SKM-1 treated with dmso at 0.1 percent for 144 hours (cell line): ENCODE data around the gene TMEFF1.
"Not testable (repeated sequence)": the region's sequence is repeated elsewhere in the genome, so short reads cannot be mapped to it uniquely, and the experiment has no call there.

Source experiments
- DNase-seq: peaks from one replicate; lab custom pipeline; 2025; ENCODE audit not compliant: unreplicated experiment; lab: John Stamatoyannopoulos, UW

The TMEFF1 gene

DNA sequence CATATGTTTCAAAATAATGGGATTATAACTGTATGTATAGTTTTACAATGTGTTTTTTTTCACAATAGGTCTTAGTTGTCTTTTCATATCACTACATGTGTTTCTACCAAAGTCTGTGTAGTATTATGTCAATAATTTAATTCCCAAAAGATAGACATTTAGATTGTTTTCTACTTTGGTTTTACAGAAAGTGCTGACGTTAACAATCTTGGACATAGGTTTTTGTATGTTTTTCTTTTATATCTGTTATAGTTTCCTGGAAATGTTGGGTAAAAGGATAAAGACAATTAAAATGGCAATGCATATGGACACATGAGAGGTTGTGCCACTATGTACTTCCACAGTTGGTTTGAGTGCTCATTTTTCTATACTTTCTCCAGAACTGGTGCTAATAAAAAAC is 15.2 kb downstream of the TMEFF1 start:
- no peak for DNase-seq

- no peak for DNase-seq
Measured at GRCh38 chr9:100489836-100490235, 16.9 kb downstream of the TMEFF1 start.

DNA sequence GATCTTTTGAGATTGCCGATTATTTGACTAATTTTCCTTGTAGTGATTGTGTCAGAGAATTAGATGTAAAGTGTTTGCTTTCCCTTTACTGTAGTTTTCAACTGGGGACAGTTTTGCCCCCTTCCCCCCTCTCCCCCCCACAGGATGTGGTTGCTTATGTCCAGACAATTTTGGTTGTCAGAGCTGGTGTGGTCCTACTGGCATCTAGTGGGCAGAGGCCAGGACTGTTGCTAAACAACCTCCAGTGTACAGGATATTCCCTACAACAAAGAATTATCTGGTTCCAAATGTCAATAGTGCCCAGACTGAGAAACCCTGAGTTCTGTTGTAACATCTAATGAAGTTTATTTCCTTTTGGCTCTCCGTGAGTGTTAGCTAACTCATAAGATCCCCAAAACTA is 20.0 kb downstream of the TMEFF1 start:
- DNase-seq, result no peak

DNA sequence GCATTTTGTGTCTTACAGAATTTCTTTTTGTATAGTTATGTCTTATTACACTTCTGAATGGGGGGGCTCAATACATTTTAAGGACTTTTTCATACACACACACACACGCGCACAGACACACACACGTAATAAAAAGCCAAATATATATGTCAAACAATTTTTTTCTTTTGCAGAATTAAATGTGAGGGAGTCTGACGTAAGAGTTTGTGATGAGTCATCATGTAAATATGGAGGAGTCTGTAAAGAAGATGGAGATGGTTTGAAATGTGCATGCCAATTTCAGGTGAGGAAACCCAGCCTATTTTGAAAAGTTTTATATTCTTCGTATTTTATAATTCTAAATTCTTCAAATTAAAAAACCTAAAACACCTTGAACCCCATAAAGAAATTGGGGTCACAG is 25.6 kb downstream of the TMEFF1 start:
- DNase-seq, result no peak

GRCh38 chr9:100499460-100499859 is 26.5 kb downstream of the TMEFF1 start:
- DNase-seq, result no peak

DNA sequence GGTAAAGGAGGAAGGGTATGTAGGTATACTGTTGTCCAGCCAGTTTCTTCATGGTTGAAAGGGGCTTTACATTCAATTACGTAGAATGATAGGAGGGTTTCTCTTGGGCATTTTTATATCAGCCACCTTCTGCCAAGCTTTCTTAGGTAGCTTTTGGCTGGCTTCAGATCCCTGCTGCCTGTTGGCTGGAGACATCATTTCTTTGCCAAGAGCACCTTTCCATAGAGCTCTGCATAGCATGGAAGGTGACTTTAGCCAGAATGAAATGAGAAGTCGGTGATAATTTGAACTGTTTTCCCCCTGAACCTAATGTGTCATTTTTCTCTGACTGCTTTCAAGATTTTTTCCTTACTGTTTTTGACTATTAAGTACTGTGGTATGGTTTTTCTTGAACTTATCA is 26.9 kb downstream of the TMEFF1 start:
- no peak for DNase-seq

DNA sequence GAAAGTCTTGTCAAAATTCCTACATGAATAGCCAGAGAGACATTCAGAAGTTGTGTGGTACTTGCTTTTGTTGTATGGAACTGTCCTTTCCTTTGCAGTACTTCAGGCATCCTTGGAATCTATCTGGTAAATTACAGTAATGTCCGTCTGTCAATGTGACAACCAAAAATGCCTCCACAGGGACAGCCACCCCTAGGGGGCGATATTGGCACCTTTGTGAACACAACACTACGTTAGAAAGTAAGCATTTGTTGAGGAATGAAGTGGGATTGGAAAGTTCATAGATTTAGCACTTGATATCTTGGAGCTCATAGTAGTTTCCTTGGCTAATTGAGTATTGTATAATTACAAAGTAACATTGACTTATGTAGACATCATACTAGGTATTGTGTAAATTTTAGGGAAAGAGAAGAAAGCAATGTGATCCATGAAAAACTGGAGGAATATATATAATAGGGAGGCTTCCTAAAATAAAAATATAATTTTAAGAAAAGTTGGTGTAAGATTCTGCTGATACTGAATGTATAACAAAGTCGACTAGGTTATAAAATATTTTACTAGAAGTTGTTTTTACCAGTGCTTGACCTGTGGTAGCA is 32.7 kb downstream of the TMEFF1 start:
- DNase-seq, result peak; percentile 2

DNA sequence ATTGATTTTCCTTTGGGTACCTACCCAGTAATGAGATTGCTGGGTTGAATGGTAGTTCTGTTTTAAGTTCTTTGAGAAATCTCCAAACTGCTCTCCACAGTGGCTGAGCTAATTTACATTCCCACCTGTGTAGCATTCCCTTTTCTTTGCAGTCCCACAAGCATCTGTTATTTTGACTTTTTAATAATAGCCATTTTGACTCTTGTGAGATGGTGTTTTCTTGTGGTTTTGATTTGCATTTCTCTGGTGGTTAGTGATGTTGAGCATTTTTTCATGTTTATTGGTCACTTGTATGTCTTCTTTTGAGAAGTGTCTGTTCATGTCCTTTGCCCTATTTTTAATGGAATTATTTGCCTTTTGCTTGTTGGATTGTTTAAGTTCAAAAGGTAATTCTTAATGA is 34.4 kb downstream of the TMEFF1 start:
- DNase-seq, result not testable (repeated sequence)

- DNase-seq, result no peak
Measured at GRCh38 chr9:100511205-100511604, 38.3 kb downstream of the TMEFF1 start.

DNA sequence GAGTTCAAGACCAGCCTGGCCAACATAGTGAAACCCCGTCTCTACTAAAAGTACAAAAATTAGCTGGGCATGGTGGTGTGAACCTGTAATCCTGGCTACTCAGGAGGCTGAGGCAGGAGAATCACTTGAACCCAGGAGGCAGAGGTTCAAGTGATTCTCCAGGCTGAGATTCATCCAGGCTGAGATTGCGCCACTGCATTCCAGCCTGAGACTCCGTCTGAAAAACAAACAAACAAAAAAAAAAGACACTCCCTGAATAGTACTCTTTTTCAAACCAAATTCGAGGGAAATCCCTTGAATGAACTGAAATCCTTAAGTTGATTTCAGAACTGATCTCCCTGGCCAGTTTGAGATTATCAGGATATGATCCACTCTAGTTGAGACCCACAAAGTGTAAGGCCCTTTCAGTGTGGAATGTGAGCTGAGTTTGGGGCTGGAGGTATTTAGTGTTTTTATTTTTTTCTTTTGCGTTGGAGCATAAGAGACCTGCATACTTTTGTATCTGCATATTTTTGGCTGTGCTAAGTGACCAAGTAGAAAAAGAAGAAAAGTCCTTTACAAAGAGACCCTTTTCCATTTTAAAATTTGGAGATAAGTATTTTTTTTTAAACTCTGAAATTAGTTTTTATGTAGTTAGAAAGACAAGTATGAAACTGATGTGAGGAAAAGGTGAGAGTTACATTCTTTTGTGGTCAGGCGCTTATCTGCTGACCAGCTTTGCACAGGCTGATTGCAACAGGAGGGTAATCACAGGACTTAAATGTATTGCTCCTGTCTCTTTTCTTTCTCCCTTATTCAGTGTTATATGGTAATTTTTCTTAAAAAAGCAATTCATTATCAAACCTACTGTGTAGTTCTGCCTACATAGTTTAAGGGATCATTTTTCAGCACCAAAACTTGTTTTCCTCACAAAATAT is 42.9 kb downstream of the TMEFF1 start:
- no peak for DNase-seq

- DNase-seq, result no peak
Measured at GRCh38 chr9:100521282-100521681, 48.3 kb downstream of the TMEFF1 start.

DNA sequence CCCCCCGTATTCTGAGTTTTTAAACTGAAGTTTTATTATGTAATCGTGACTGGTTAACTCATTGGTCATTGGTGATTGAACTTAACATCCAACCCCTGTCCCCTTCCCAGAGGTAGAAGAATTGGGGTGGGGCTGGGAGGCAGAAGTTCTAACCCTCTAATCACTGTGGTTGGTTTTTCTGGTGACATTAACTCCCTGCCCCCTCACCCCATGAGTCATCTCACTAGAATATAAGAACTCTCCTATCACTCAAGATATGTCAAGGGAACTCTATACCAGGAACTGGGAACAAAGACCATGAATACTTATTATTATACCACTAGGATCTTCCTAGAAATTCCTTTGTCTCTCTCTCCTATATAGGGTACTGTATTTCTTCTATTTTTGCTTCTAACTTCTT is 52.6 kb downstream of the TMEFF1 start:
- no peak for DNase-seq

- DNase-seq, result not testable (repeated sequence)
Measured at GRCh38 chr9:100527180-100527794, 54.3 kb downstream of the TMEFF1 start.

GRCh38 chr9:100534401-100534800 is 61.5 kb downstream of the TMEFF1 start:
- DNase-seq, result no peak

GRCh38 chr9:100540327-100540726 is 67.4 kb downstream of the TMEFF1 start:
- DNase-seq, result no peak

GRCh38 chr9:100549048-100549447 is 76.1 kb downstream of the TMEFF1 start:
- no peak for DNase-seq

- no peak for DNase-seq
Measured at GRCh38 chr9:100554935-100555401, 82.0 kb downstream of the TMEFF1 start.

GRCh38 chr9:100555471-100555870 is 82.5 kb downstream of the TMEFF1 start:
- DNase-seq, result no peak

DNA sequence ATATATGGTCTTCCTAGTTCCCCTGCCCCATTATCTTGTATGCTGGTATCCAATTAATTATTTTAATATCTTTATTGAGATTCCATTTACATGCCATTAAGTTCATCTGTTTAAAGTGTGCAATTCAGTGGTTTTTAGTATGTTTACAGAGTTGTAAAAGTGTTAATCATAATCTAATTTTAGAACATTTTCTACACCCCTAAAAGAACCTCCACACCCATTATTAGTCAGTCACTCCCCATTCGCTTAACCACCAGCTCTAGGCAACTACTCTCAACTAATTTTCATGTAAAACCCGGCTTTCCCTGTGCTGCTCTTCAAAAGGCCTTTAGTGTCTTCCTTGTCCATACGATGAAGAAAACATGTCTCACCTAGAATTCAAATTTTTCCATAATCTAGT is 84.1 kb downstream of the TMEFF1 start:
- no peak for DNase-seq

DNA sequence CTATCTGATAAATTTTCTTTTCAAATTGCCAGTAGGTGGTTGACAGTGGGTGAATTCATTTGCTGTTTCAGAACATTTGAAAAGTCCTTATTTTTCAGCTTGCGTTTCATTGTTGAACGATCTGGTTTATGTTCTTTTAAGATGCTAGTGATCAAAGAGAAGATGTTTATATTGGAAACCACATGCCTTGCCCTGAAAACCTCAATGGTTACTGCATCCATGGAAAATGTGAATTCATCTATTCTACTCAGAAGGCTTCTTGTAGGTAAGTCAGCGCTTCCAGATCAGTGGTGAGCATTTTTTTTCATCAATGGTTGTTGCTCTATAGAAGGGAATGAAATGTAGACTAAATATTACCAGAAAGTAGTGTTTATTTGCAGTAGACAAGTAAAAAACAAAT is 88.3 kb downstream of the TMEFF1 start:
- no peak for DNase-seq

GRCh38 chr9:100567856-100568255 is 94.9 kb downstream of the TMEFF1 start:
- DNase-seq, result no peak

DNA sequence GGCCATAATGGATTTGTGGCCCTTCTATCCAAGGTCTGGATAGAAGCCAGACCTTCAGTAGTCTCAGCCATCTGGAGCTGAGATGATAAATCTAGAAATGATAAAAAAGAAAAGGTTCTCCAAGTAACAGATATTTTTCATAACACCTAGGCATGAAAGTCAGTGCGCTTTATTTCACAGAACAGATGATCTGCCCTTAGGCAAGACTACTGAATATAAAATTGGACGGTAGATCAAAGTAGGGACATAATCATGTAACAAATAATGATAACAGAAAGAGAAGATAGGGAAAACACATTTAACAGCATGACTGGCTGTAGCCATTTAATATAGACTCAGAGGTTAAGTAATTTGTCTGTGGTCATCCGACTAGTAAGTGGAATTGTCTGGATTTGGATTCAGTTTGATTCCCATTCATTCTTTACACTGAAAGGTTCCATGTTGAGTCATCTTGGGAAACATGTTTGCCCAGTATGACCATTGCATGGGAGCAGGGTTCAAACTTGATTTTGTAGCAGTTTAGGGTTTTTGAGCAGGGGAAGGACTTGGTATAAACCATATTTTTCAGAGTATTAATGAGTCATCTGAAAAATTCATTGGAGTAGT is 100.8 kb downstream of the TMEFF1 start:
- no peak for DNase-seq
